ENCODE results near the gene FAM90A1.
"Not testable (repeated sequence)": the region's sequence is repeated elsewhere in the genome, so short reads cannot be mapped to it uniquely, and the experiment has no call there.

FAM90A1 gene

GRCh38 chr12:8235316-8236157, 8.1 kb upstream of the FAM90A1 start:
- not testable (repeated sequence) for DNase-seq (ENCODE audit: low read depth); H3K4me3 ChIP-seq (ENCODE audit: low read depth, low read length)

- not testable (repeated sequence) for H3K4me3 ChIP-seq (ENCODE audit: low read depth, low read length); DNase-seq (ENCODE audit: low read depth)
Measured at GRCh38 chr12:8234746-8235145, 7.3 kb upstream of the FAM90A1 start.

GRCh38 chr12:8233935-8234495, 6.6 kb upstream of the FAM90A1 start:
- H3K4me3 ChIP-seq (ENCODE audit: low read depth, low read length); DNase-seq (ENCODE audit: low read depth): not testable (repeated sequence)

- not testable (repeated sequence) for H3K4me3 ChIP-seq (ENCODE audit: low read depth, low read length); DNase-seq (ENCODE audit: low read depth)
Measured at GRCh38 chr12:8233300-8233855, 6.0 kb upstream of the FAM90A1 start.

- DNase-seq (ENCODE audit: low read depth); H3K4me3 ChIP-seq (ENCODE audit: low read depth, low read length): not testable (repeated sequence)
- peak; percentile 69 for TF ChIP-seq CTCF (IDR thresholded peaks at IDR 0.05; ENCODE audit: low read depth, low read length, missing control alignments)
Measured at GRCh38 chr12:8231666-8232608, 4.5 kb upstream of the FAM90A1 start.

- not testable (repeated sequence) for H3K4me3 ChIP-seq (ENCODE audit: low read depth, low read length); DNase-seq (ENCODE audit: low read depth)
Measured at GRCh38 chr12:8231049-8231448, 3.6 kb upstream of the FAM90A1 start.

- DNase-seq (ENCODE audit: low read depth), result not testable (repeated sequence)
Measured at GRCh38 chr12:8229486-8229885, 2.1 kb upstream of the FAM90A1 start.

GRCh38 chr12:8228607-8229006, 1.2 kb upstream of the FAM90A1 start:
- DNase-seq (ENCODE audit: low read depth); H3K4me3 ChIP-seq (ENCODE audit: low read depth, low read length): not testable (repeated sequence)

More at GRCh38 chr12:8229486-8229885, 2.1 kb upstream of the FAM90A1 start:
- H3K4me3 ChIP-seq (ENCODE audit: low read depth, low read length), result not testable (repeated sequence)

- H3K4me3 ChIP-seq (ENCODE audit: low read depth, low read length), result peak overlapping the region; percentile 23
- DNase-seq (ENCODE audit: low read depth), result not testable (repeated sequence)
Measured at GRCh38 chr12:8227732-8228077, 287 bp upstream of the FAM90A1 start.

- no peak overlapping the region for H3K4me3 ChIP-seq (ENCODE audit: low read depth, low read length)
- TF ChIP-seq CTCF (IDR thresholded peaks at IDR 0.05; ENCODE audit: low read depth, low read length, missing control alignments), result no peak
Measured at GRCh38 chr12:8226355-8226754, 1.1 kb downstream of the FAM90A1 start.

GRCh38 chr12:8224782-8225181, 2.6 kb downstream of the FAM90A1 start:
- DNase-seq (ENCODE audit: low read depth); H3K4me3 ChIP-seq (ENCODE audit: low read depth, low read length): not testable (repeated sequence)

More at GRCh38 chr12:8226355-8226754, 1.1 kb downstream of the FAM90A1 start:
- no peak for DNase-seq (ENCODE audit: low read depth)

- H3K4me3 ChIP-seq (ENCODE audit: low read depth, low read length); DNase-seq (ENCODE audit: low read depth): not testable (repeated sequence)
Measured at GRCh38 chr12:8223646-8224045, 3.8 kb downstream of the FAM90A1 start.

- not testable (repeated sequence) for DNase-seq (ENCODE audit: low read depth); H3K4me3 ChIP-seq (ENCODE audit: low read depth, low read length)
Measured at GRCh38 chr12:8222303-8222702, 5.1 kb downstream of the FAM90A1 start.

- H3K4me3 ChIP-seq (ENCODE audit: low read depth, low read length); DNase-seq (ENCODE audit: low read depth): not testable (repeated sequence)
Measured at GRCh38 chr12:8221844-8222243, 5.6 kb downstream of the FAM90A1 start.

GRCh38 chr12:8221375-8221774, 6.0 kb downstream of the FAM90A1 start:
- DNase-seq (ENCODE audit: low read depth); H3K4me3 ChIP-seq (ENCODE audit: low read depth, low read length): not testable (repeated sequence)
